Measurements from ENCODE around the gene VSIG4. TPM values are rescaled to one million over a fixed set of nuclear protein-coding genes. Genes with fewer than 3 reads are reported as not detected.

VSIG4 gene
- polyA plus RNA-seq, 1 of the 3 experiments (the other 2 are of a cell fraction), result not detected

DNA sequence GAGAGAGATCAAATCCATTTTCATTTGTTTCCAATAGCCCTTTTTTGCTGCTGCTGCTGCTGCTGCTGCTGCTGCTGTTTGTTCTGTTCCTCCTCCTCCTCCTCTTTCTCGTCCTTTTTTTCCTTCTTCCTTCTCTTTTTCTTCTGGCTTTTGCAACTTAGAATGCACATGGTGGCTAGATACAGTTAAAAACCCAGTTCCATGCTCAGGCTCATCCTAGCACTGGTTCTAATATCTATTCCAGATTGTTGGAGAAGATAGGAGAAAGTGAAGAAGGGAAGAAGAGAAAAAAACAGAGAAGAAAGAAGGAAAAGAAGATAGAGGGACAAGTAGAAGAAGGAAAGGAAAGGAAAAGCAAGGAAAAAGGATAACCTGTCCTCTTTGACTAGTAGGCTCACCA, 39.7 kb downstream of the VSIG4 start:
- Histone ChIP-seq H3K79me2 (ENCODE audit: insufficient read depth) (no peaks in the 10 kb centered on the region), H3F3A (replicated peaks; ENCODE audit: insufficient read depth) (no peaks in the 10 kb centered on the region), H3K27me3 (ENCODE audit: insufficient read depth) (no peaks in the 10 kb centered on the region), H3K9me2 (no peaks in the 10 kb centered on the region), H3K9ac (no peak overlapping the region), H3K9me3 (no peaks in the 10 kb centered on the region), H2AFZ (ENCODE audit: low read depth) (no peak overlapping the region), H3K4me2 (no peak overlapping the region), H3K27ac (ENCODE audit: low read depth in 2 of 2, low read length in 1 of 2) (no peak overlapping the region), H3K36me3 (replicated peaks in 1 of 2; ENCODE audit: control insufficient read depth in 1 of 2, insufficient read depth in 2 of 2, low read length in 1 of 2) (no peaks in the 10 kb centered on the region), H4K20me1 (ENCODE audit: insufficient read depth) (no peaks in the 10 kb centered on the region), H3K4me1 (ENCODE audit: control insufficient read depth in 1 of 2, insufficient read depth in 2 of 2, low read depth in 1 of 2, low read length in 1 of 2) (no peaks in the 10 kb centered on the region), H3K4me3 (ENCODE audit: low read depth in 2 of 2, low read length in 1 of 2) (no peak overlapping the region)
- WGBS (ENCODE audit: low lambda C conversion rate), result 0% methylated on average over 1 of the region's 1 CpG
- no peak for DNase-seq
- POLR2A ChIA-PET, result no interaction called here
- no peak for TF ChIP-seq CHD2 (IDR thresholded peaks at IDR 0.05; ENCODE audit: low read length, partially characterized antibody)
- TF ChIP-seq RAD21 (IDR thresholded peaks at IDR 0.05; ENCODE audit: low read length), result no peak
- TF ChIP-seq, protein P1, sequence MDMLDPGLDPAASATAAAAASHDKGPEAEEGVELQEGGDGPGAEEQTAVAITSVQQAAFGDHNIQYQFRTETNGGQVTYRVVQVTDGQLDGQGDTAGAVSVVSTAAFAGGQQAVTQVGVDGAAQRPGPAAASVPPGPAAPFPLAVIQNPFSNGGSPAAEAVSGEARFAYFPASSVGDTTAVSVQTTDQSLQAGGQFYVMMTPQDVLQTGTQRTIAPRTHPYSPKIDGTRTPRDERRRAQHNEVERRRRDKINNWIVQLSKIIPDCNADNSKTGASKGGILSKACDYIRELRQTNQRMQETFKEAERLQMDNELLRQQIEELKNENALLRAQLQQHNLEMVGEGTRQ (IDR thresholded peaks at IDR 0.05; ENCODE audit: borderline replicate concordance, low read depth, low read length), result no peak
- no peak for TF ChIP-seq TAF1 (IDR thresholded peaks at IDR 0.05; ENCODE audit: borderline replicate concordance, low read depth, low read length)
- TF ChIP-seq MEF2A (IDR thresholded peaks at IDR 0.05; ENCODE audit: borderline replicate concordance, low read depth), result no peak
- no peak for TF ChIP-seq TEAD4 (IDR thresholded peaks at IDR 0.05; ENCODE audit: borderline replicate concordance, insufficient read depth)
- no peak for TF ChIP-seq YY1 (IDR thresholded peaks at IDR 0.05; ENCODE audit: low read depth)
- CTCF ChIA-PET, result no interaction called here

GRCh38 chrX:65999563-66000148, 40.2 kb downstream of the VSIG4 start:
- H4K20me1 ChIP-seq (ENCODE audit: insufficient read depth), result no peaks in the 10 kb centered on the region
- H3K27me3 ChIP-seq (ENCODE audit: insufficient read depth), result no peaks in the 10 kb centered on the region
- ChIA-PET POLR2A (no interaction called here), CTCF (no interaction called here)
- no peak overlapping the region for H3K9ac ChIP-seq
- H3K79me2 ChIP-seq (ENCODE audit: insufficient read depth), result no peaks in the 10 kb centered on the region
- no peak for TF ChIP-seq NRF1 (IDR thresholded peaks at IDR 0.05; ENCODE audit: low read depth, low read length)
- no peak for TF ChIP-seq GABPA (IDR thresholded peaks at IDR 0.05; ENCODE audit: low read depth)
- TF ChIP-seq, protein P2, sequence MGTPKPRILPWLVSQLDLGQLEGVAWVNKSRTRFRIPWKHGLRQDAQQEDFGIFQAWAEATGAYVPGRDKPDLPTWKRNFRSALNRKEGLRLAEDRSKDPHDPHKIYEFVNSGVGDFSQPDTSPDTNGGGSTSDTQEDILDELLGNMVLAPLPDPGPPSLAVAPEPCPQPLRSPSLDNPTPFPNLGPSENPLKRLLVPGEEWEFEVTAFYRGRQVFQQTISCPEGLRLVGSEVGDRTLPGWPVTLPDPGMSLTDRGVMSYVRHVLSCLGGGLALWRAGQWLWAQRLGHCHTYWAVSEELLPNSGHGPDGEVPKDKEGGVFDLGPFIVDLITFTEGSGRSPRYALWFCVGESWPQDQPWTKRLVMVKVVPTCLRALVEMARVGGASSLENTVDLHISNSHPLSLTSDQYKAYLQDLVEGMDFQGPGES (IDR thresholded peaks at IDR 0.05; ENCODE audit: low read depth, low read length), result no peak
- TF ChIP-seq TCF12 (IDR thresholded peaks at IDR 0.05), result no peak
- TF ChIP-seq, protein P3, sequence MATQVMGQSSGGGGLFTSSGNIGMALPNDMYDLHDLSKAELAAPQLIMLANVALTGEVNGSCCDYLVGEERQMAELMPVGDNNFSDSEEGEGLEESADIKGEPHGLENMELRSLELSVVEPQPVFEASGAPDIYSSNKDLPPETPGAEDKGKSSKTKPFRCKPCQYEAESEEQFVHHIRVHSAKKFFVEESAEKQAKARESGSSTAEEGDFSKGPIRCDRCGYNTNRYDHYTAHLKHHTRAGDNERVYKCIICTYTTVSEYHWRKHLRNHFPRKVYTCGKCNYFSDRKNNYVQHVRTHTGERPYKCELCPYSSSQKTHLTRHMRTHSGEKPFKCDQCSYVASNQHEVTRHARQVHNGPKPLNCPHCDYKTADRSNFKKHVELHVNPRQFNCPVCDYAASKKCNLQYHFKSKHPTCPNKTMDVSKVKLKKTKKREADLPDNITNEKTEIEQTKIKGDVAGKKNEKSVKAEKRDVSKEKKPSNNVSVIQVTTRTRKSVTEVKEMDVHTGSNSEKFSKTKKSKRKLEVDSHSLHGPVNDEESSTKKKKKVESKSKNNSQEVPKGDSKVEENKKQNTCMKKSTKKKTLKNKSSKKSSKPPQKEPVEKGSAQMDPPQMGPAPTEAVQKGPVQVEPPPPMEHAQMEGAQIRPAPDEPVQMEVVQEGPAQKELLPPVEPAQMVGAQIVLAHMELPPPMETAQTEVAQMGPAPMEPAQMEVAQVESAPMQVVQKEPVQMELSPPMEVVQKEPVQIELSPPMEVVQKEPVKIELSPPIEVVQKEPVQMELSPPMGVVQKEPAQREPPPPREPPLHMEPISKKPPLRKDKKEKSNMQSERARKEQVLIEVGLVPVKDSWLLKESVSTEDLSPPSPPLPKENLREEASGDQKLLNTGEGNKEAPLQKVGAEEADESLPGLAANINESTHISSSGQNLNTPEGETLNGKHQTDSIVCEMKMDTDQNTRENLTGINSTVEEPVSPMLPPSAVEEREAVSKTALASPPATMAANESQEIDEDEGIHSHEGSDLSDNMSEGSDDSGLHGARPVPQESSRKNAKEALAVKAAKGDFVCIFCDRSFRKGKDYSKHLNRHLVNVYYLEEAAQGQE (IDR thresholded peaks at IDR 0.05; ENCODE audit: low read depth, low read length), result no peak
- no peak for TF ChIP-seq MEF2A (IDR thresholded peaks at IDR 0.05; ENCODE audit: borderline replicate concordance, low read depth)
- TF ChIP-seq ZBTB33 (IDR thresholded peaks at IDR 0.05; ENCODE audit: borderline replicate concordance, low read depth), result no peak
- TF ChIP-seq, protein P1 (IDR thresholded peaks at IDR 0.05; ENCODE audit: borderline replicate concordance, low read depth, low read length), result no peak
- TF ChIP-seq TEAD4 (IDR thresholded peaks at IDR 0.05; ENCODE audit: borderline replicate concordance, insufficient read depth), result no peak
- no peak for TF ChIP-seq FOSL2 (IDR thresholded peaks at IDR 0.05; ENCODE audit: borderline replicate concordance, low read depth)
- no peak for TF ChIP-seq SIN3A (IDR thresholded peaks at IDR 0.05; ENCODE audit: borderline replicate concordance, low read depth, low read length)
- no peak for TF ChIP-seq MAX (IDR thresholded peaks at IDR 0.05; ENCODE audit: low read depth)
- no peaks in the 10 kb centered on the region for H3K9me2 ChIP-seq
- no peak overlapping the region for H3K27ac ChIP-seq (ENCODE audit: low read depth in 2 of 2, low read length in 1 of 2)
- no peak overlapping the region for H2AFZ ChIP-seq (ENCODE audit: low read depth)
- H3K4me1 ChIP-seq (ENCODE audit: control insufficient read depth in 1 of 2, insufficient read depth in 2 of 2, low read depth in 1 of 2, low read length in 1 of 2), result no peaks in the 10 kb centered on the region
- H3K4me2 ChIP-seq, result no peak overlapping the region
- no peaks in the 10 kb centered on the region for H3F3A ChIP-seq (replicated peaks; ENCODE audit: insufficient read depth)
- H3K4me3 ChIP-seq (ENCODE audit: low read depth in 2 of 2, low read length in 1 of 2), result no peak overlapping the region
- no peaks in the 10 kb centered on the region for H3K9me3 ChIP-seq
- no peaks in the 10 kb centered on the region for H3K36me3 ChIP-seq (replicated peaks in 1 of 2; ENCODE audit: control insufficient read depth in 1 of 2, insufficient read depth in 2 of 2, low read length in 1 of 2)
- no peak for DNase-seq
- WGBS (ENCODE audit: low lambda C conversion rate), result 9% methylated on average over 1 of the region's 1 CpG

All from SK-N-SH (cell line).